HepG2 (cell line): ENCODE measurements around the gene CAPN12. TPM values are rescaled to one million over a fixed set of nuclear protein-coding genes. Genes with fewer than 3 reads are reported as not detected.
A peak's percentile ranks its signal among the peaks of the same experiment; 100 is the strongest.

Source experiments
- HOXA5 ChIP-seq: sonication (generic); formaldehyde crosslinking; IDR thresholded peaks from 2 replicates; pipeline ENCODE4 v1.4.0; 2020; ENCODE audit warnings: missing genetic modification reagents
- MAF1 ChIP-seq: sonication (generic); formaldehyde crosslinking; IDR thresholded peaks from 2 replicates; pipeline ENCODE4 v1.5.0; 2020; ENCODE audit warnings: missing genetic modification reagents, borderline replicate concordance
- MEIS2 ChIP-seq: sonication (generic); formaldehyde crosslinking; IDR thresholded peaks from 2 replicates; pipeline ENCODE4 v1.9.0; 2021; ENCODE audit warnings: mild to moderate bottlenecking, missing genetic modification reagents
- MTA3 ChIP-seq: sonication (generic); formaldehyde crosslinking; IDR thresholded peaks from 2 replicates; pipeline ENCODE4 v1.4.0; 2020; ENCODE audit warnings: missing genetic modification reagents
- MXD3 ChIP-seq: IDR thresholded peaks from 2 replicates; pipeline ENCODE4 v1.6.1; 2016; ENCODE audit warnings: mild to moderate bottlenecking, missing biosample characterization, missing genetic modification reagents
- NFE2L2 ChIP-seq: fragments of 150-350 bp; IDR thresholded peaks from 2 replicates; pipeline ENCODE4 v1.6.1; 2014; ENCODE audit warnings: low read length
- RARG ChIP-seq: sonication (generic); formaldehyde crosslinking; IDR thresholded peaks from 2 replicates; pipeline ENCODE4 v1.4.0; 2020; ENCODE audit warnings: low read depth, mild to moderate bottlenecking, missing genetic modification reagents
- RFX1 ChIP-seq: fragments of 450-650 bp; IDR thresholded peaks from 2 replicates; pipeline ENCODE4 v1.6.1; 2017
- SAFB2 ChIP-seq: sonication (generic); formaldehyde crosslinking; IDR thresholded peaks from 2 replicates; pipeline ENCODE4 v1.5.1; 2020; ENCODE audit warnings: missing genetic modification reagents, low read depth, mild to moderate bottlenecking, borderline replicate concordance
- SNAPC2 ChIP-seq: sonication (generic); formaldehyde crosslinking; IDR thresholded peaks from 2 replicates; pipeline ENCODE4 v1.8.1; 2022; ENCODE audit warnings: mild to moderate bottlenecking, missing genetic modification reagents
- ZBTB3 ChIP-seq: sonication (generic); formaldehyde crosslinking; IDR thresholded peaks from 2 replicates; pipeline ENCODE4 v1.4.0; 2020; ENCODE audit warnings: low read depth, mild to moderate bottlenecking, moderate library complexity, missing genetic modification reagents, borderline replicate concordance
- ZKSCAN5 ChIP-seq: sonication (generic); formaldehyde crosslinking; IDR thresholded peaks from 2 replicates; pipeline ENCODE4 v1.5.1; 2020; ENCODE audit warnings: mild to moderate bottlenecking, missing genetic modification reagents
- ZMYM3 ChIP-seq: sonication (generic); formaldehyde crosslinking; IDR thresholded peaks from 2 replicates; pipeline ENCODE4 v1.5.1; 2020; ENCODE audit warnings: mild to moderate bottlenecking, missing genetic modification reagents
- ZNF343 ChIP-seq: sonication (generic); formaldehyde crosslinking; IDR thresholded peaks from 2 replicates; pipeline ENCODE4 v1.4.0; 2020; ENCODE audit warnings: mild to moderate bottlenecking, missing genetic modification reagents
- ZNF431 ChIP-seq: sonication (generic); formaldehyde crosslinking; IDR thresholded peaks from 2 replicates; pipeline ENCODE4 v1.9.0; 2022; ENCODE audit warnings: missing genetic modification reagents, low read depth, mild to moderate bottlenecking, borderline replicate concordance
- ZNF44 ChIP-seq: sonication (generic); formaldehyde crosslinking; IDR thresholded peaks from 2 replicates; pipeline ENCODE4 v1.5.1; 2020; ENCODE audit warnings: mild to moderate bottlenecking, missing genetic modification reagents
- ZNF660 ChIP-seq: sonication (generic); formaldehyde crosslinking; IDR thresholded peaks from 2 replicates; pipeline ENCODE4 v1.5.1; 2020; ENCODE audit warnings: mild to moderate bottlenecking, low read depth, missing genetic modification reagents, borderline replicate concordance
- ZNF776 ChIP-seq: sonication (generic); formaldehyde crosslinking; IDR thresholded peaks from 2 replicates; pipeline ENCODE4 v1.4.0; 2020; ENCODE audit warnings: mild to moderate bottlenecking, missing genetic modification reagents
- ZNF883 ChIP-seq: sonication (generic); formaldehyde crosslinking; IDR thresholded peaks from 2 replicates; pipeline ENCODE4 v1.5.1; 2020; ENCODE audit warnings: mild to moderate bottlenecking, missing genetic modification reagents; ENCODE audit errors: not compliant biosample characterization
- ZSCAN9 ChIP-seq: IDR thresholded peaks from 2 replicates; pipeline ENCODE4 v1.6.1; 2016; ENCODE audit warnings: borderline replicate concordance
- ZUFSP ChIP-seq: sonication (generic); formaldehyde crosslinking; IDR thresholded peaks from 2 replicates; pipeline ENCODE4 v1.9.0; 2021; ENCODE audit warnings: missing genetic modification reagents, mild to moderate bottlenecking, borderline replicate concordance
- polyA plus RNA-seq, 8 experiments: library from polyadenylated mRNA; depleted of rRNA in 3 of 8; stranded (reverse) in 7 of 8; unstranded in 1 of 8; fragments of >200 nt; fragmentation: Illumina TruSeq in 4 of 8; extraction: Trizol in 4 of 8; gene quantifications; 2 replicates each; pipeline versions ENCODE4 v1.2.1 to v1.2.3, GENCODE V29; 2011 to 2016; ENCODE audit warnings: low read depth in 4 of 8, missing spikeins in 1 of 8, mixed read lengths in 1 of 8; ENCODE audit not compliant: insufficient read depth in 1 of 8
- total RNA-seq, 5 experiments: library from RNA; depleted of rRNA; stranded (reverse); fragments of >200 nt; fragmentation: Illumina TruSeq; extraction: Trizol; gene quantifications; 2 replicates each; pipeline ENCODE4 v1.2.3, GENCODE V29; 2016; ENCODE audit warnings: low read depth in 1 of 5
- TF ChIP-seq, protein P1 (sequence below): sonication (generic); formaldehyde crosslinking; IDR thresholded peaks from 2 replicates; pipeline ENCODE4 v1.5.1; 2020; ENCODE audit warnings: missing genetic modification reagents, mild to moderate bottlenecking, borderline replicate concordance
- TF ChIP-seq, protein P2 (sequence below): sonication (generic); formaldehyde crosslinking; conservative IDR thresholded peaks from 2 replicates; pipeline ENCODE4 v1.5.0; 2020; ENCODE audit warnings: missing genetic modification reagents
- TF ChIP-seq, protein P3 (sequence below): IDR thresholded peaks from 2 replicates; pipeline ENCODE4 v1.6.1; 2016; ENCODE audit warnings: missing compliant biosample characterization, missing genetic modification reagents, borderline replicate concordance

CAPN12 gene
- total and polyA plus RNA-seq, 2 of the 13 experiments (the other 11 are each of a cell fraction or from before 2014, with no cell fraction given): 1.6 to 13.6 TPM

- TF ChIP-seq SAFB2 (CRISPR knock-in tag) (no peak; the same call in 1 of the 2 replicates), RFX1 (no peak), ZMYM3 (CRISPR knock-in tag) (no peak; the same call in 1 of the 2 replicates), ZNF660 (CRISPR knock-in tag) (no peak), MEIS2 (CRISPR knock-in tag) (no peak), ZNF776 (CRISPR knock-in tag) (no peak), MTA3 (no peak), ZNF44 (CRISPR knock-in tag) (no peak), SNAPC2 (CRISPR knock-in tag) (0 out of 2 replicates have a peak, but pooled peaks have one; percentile 58), ZUFSP (CRISPR knock-in tag) (no peak), ZBTB3 (CRISPR knock-in tag) (no peak), HOXA5 (CRISPR knock-in tag) (no peak), ZNF883 (CRISPR knock-in tag) (no peak), ZKSCAN5 (CRISPR knock-in tag) (no peak), MAF1 (CRISPR knock-in tag) (no peak), ZNF343 (no peak; the same call in 1 of the 2 replicates), ZSCAN9 (CRISPR knock-in tag) (0 out of 2 replicates have a peak, but pooled peaks have one; percentile 31), ZNF431 (CRISPR knock-in tag) (no peak), MXD3 (no peak), RARG (CRISPR knock-in tag) (no peak), NFE2L2 (no peak)
- TF ChIP-seq, protein P1, sequence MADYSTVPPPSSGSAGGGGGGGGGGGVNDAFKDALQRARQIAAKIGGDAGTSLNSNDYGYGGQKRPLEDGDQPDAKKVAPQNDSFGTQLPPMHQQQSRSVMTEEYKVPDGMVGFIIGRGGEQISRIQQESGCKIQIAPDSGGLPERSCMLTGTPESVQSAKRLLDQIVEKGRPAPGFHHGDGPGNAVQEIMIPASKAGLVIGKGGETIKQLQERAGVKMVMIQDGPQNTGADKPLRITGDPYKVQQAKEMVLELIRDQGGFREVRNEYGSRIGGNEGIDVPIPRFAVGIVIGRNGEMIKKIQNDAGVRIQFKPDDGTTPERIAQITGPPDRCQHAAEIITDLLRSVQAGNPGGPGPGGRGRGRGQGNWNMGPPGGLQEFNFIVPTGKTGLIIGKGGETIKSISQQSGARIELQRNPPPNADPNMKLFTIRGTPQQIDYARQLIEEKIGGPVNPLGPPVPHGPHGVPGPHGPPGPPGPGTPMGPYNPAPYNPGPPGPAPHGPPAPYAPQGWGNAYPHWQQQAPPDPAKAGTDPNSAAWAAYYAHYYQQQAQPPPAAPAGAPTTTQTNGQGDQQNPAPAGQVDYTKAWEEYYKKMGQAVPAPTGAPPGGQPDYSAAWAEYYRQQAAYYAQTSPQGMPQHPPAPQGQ: no peak
- TF ChIP-seq, protein P2, sequence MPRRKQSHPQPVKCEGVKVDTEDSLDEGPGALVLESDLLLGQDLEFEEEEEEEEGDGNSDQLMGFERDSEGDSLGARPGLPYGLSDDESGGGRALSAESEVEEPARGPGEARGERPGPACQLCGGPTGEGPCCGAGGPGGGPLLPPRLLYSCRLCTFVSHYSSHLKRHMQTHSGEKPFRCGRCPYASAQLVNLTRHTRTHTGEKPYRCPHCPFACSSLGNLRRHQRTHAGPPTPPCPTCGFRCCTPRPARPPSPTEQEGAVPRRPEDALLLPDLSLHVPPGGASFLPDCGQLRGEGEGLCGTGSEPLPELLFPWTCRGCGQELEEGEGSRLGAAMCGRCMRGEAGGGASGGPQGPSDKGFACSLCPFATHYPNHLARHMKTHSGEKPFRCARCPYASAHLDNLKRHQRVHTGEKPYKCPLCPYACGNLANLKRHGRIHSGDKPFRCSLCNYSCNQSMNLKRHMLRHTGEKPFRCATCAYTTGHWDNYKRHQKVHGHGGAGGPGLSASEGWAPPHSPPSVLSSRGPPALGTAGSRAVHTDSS (CRISPR knock-in tag): no peak
- TF ChIP-seq, protein P3, sequence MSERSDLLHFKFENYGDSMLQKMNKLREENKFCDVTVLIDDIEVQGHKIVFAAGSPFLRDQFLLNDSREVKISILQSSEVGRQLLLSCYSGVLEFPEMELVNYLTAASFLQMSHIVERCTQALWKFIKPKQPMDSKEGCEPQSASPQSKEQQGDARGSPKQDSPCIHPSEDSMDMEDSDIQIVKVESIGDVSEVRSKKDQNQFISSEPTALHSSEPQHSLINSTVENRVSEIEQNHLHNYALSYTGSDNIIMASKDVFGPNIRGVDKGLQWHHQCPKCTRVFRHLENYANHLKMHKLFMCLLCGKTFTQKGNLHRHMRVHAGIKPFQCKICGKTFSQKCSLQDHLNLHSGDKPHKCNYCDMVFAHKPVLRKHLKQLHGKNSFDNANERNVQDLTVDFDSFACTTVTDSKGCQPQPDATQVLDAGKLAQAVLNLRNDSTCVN (CRISPR knock-in tag): no peak
These were observed 22.1 kb downstream of the CAPN12 start (continued) for GRCh38 chr19:38721979-38722773.
